HEK293 (cell line): ENCODE data around the gene ITIH1.

Experiments
- CTCF ChIA-PET: fragments of 350-600 bp; formaldehyde crosslinking; extraction: SDS; loops from one replicate; lab custom pipeline; 2021; ENCODE audit warnings: antibody characterized with exemption; lab: Yijun Ruan, JAX
- POLR2A ChIA-PET: fragments of 300-600 bp; formaldehyde crosslinking; extraction: SDS; loops from one replicate; lab custom pipeline; 2020; ENCODE audit warnings: antibody characterized with exemption, inconsistent platforms; lab: Yijun Ruan, JAX
- H3K27ac ChIP-seq: fragments of 200-500 bp; sonication (Bioruptor generic); 2 replicates; pipeline ENCODE4 v1.5.1; 2014; ENCODE audit warnings: low read depth, low read length, control low read depth, inconsistent platforms; ENCODE audit errors: extremely low read depth
- H3K36me3 ChIP-seq, 2 experiments: fragments of 200-500 bp in 1 of 2; sonication (Bioruptor generic) in 1 of 2; 1 replicate in 1 of 2; 2 replicates in 1 of 2; pipeline ENCODE4 v1.5.1; 2014 to 2017; ENCODE audit warnings: inconsistent platforms in 2 of 2, low read length in 2 of 2; ENCODE audit not compliant: control insufficient read depth in 2 of 2, insufficient read depth in 1 of 2
- H3K4me1 ChIP-seq: fragments of 200-500 bp; sonication (Bioruptor generic); 2 replicates; pipeline ENCODE4 v1.5.1; 2014; ENCODE audit warnings: mild to moderate bottlenecking, low read length, inconsistent platforms; ENCODE audit not compliant: control insufficient read depth, insufficient read depth
- H3K4me3 ChIP-seq: 2 replicates; pipeline ENCODE4 v1.5.1; 2011; ENCODE audit warnings: low read depth, mild to moderate bottlenecking, control low read depth, low read length, moderate library complexity
- H3K9me3 ChIP-seq: fragments of 200-500 bp; sonication (Bioruptor generic); 2 replicates; pipeline ENCODE4 v1.5.1; 2014; ENCODE audit warnings: low read depth, low read length, inconsistent platforms; ENCODE audit not compliant: control insufficient read depth, insufficient read depth
- GLI2 ChIP-seq: fragments of 450-650 bp; formaldehyde crosslinking; IDR thresholded peaks from 2 replicates; pipeline ENCODE4; 2017; ENCODE audit warnings: missing biosample characterization, missing genetic modification characterization, low read depth, borderline replicate concordance
- MYNN ChIP-seq: fragments of 450-650 bp; formaldehyde crosslinking; IDR thresholded peaks from 2 replicates; pipeline ENCODE4 v1.5.1; 2016; ENCODE audit warnings: missing biosample characterization, missing genetic modification characterization, borderline replicate concordance
- SCRT1 ChIP-seq: fragments of 450-650 bp; formaldehyde crosslinking; IDR thresholded peaks from 2 replicates; pipeline ENCODE4 v1.5.1; 2016; ENCODE audit warnings: missing biosample characterization, missing genetic modification characterization, borderline replicate concordance
- ZBTB8A ChIP-seq: fragments of 450-650 bp; formaldehyde crosslinking; IDR thresholded peaks from 2 replicates; pipeline ENCODE4 v1.5.1; 2016; ENCODE audit warnings: missing biosample characterization, missing genetic modification characterization
- ZFHX2 ChIP-seq: fragments of 450-650 bp; formaldehyde crosslinking; conservative IDR thresholded peaks from 2 replicates; pipeline ENCODE4 v1.5.1; 2016; ENCODE audit warnings: missing biosample characterization, missing genetic modification characterization
- ZNF202 ChIP-seq: fragments of 450-650 bp; formaldehyde crosslinking; IDR thresholded peaks from 2 replicates; pipeline ENCODE4 v1.5.1; 2016; ENCODE audit warnings: missing biosample characterization, missing genetic modification characterization, borderline replicate concordance
- ZNF223 ChIP-seq: fragments of 450-650 bp; formaldehyde crosslinking; IDR thresholded peaks from 2 replicates; pipeline ENCODE4 v1.5.1; 2016; ENCODE audit warnings: missing biosample characterization, missing genetic modification characterization
- ZNF544 ChIP-seq: fragments of 450-650 bp; formaldehyde crosslinking; IDR thresholded peaks from 2 replicates; pipeline ENCODE4 v1.5.0; 2017; ENCODE audit warnings: missing biosample characterization, missing genetic modification characterization
- ZNF776 ChIP-seq: fragments of 450-650 bp; formaldehyde crosslinking; IDR thresholded peaks from 2 replicates; pipeline ENCODE4 v1.5.0; 2017; ENCODE audit warnings: missing biosample characterization, missing genetic modification characterization, borderline replicate concordance
- ZSCAN23 ChIP-seq: fragments of 450-650 bp; formaldehyde crosslinking; IDR thresholded peaks from 2 replicates; pipeline ENCODE4 v1.5.1; 2016; ENCODE audit warnings: missing biosample characterization, missing genetic modification characterization
- TF ChIP-seq, protein P1 (sequence below): fragments of 450-650 bp; formaldehyde crosslinking; IDR thresholded peaks from 2 replicates; pipeline ENCODE4 v1.5.1; 2016; ENCODE audit warnings: missing biosample characterization, missing genetic modification characterization
- TF ChIP-seq, protein P2 (sequence below): fragments of 450-650 bp; formaldehyde crosslinking; conservative IDR thresholded peaks from 2 replicates; pipeline ENCODE4 v1.5.1; 2016; ENCODE audit warnings: low read depth, missing biosample characterization, missing genetic modification characterization
- TF ChIP-seq, protein P3 (sequence below): fragments of 450-650 bp; IDR thresholded peaks from 2 replicates; pipeline ENCODE4 v1.5.1; 2018; ENCODE audit warnings: missing biosample characterization, mild to moderate bottlenecking, missing genetic modification characterization

The ITIH1 gene

GRCh38 chr3:52800079-52800478 lies 22.7 kb downstream of the ITIH1 start:
- H3K9me3 ChIP-seq = no peaks in the 10 kb centered on the region
- no peaks in the 10 kb centered on the region for H3K4me1 ChIP-seq
- H3K36me3 ChIP-seq = no peaks in the 10 kb centered on the region
- CTCF ChIA-PET = interaction anchor here (0.6 to 2.0 kb wide), 5 partner anchors 11 to 336 kb away, joined by 3 to 9 read pairs (median 4); no protein-coding TSS in a partner anchor
- no peak overlapping the region for H3K27ac ChIP-seq
- POLR2A ChIA-PET = no interaction called here
- no peak for TF ChIP-seq ZBTB8A (tag by site-specific recombination)
- TF ChIP-seq, protein P1, sequence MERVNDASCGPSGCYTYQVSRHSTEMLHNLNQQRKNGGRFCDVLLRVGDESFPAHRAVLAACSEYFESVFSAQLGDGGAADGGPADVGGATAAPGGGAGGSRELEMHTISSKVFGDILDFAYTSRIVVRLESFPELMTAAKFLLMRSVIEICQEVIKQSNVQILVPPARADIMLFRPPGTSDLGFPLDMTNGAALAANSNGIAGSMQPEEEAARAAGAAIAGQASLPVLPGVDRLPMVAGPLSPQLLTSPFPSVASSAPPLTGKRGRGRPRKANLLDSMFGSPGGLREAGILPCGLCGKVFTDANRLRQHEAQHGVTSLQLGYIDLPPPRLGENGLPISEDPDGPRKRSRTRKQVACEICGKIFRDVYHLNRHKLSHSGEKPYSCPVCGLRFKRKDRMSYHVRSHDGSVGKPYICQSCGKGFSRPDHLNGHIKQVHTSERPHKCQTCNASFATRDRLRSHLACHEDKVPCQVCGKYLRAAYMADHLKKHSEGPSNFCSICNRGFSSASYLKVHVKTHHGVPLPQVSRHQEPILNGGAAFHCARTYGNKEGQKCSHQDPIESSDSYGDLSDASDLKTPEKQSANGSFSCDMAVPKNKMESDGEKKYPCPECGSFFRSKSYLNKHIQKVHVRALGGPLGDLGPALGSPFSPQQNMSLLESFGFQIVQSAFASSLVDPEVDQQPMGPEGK (tag by site-specific recombination) = no peak
- no peak for TF ChIP-seq MYNN
- TF ChIP-seq ZFHX2 (tag by site-specific recombination) = no peak
- no peak for TF ChIP-seq ZNF202 (tag by site-specific recombination)
- no peak for TF ChIP-seq ZSCAN23 (tag by site-specific recombination)
- H3K4me3 ChIP-seq = no peak overlapping the region

DNA sequence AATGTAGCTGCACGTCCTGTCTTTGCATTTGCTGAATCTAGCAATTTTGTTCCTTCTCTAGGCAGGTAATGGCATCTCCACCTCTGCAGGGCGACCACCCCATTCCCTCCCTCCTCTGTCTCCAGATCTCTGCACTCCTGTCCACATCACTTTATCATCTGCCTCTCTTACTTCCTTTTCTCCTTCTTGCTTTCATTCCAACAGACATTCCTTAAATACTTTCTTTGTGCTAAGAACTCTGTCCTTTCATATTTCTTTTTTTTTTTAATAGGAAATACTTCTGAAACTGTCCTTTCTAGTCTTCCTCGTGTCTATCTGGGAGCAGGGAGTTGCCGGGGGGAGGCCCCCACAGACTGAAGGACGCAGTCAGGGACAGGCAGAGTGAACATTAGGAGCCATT lies 24.4 kb downstream of the ITIH1 start:
- H3K4me3 ChIP-seq = no peak overlapping the region
- TF ChIP-seq ZNF202 (tag by site-specific recombination) (no peak), ZNF544 (tag by site-specific recombination) (no peak), GLI2 (tag by site-specific recombination) (no peak), ZNF776 (tag by site-specific recombination) (no peak), SCRT1 (tag by site-specific recombination) (no peak), ZNF223 (tag by site-specific recombination) (no peak)
- TF ChIP-seq, protein P2, sequence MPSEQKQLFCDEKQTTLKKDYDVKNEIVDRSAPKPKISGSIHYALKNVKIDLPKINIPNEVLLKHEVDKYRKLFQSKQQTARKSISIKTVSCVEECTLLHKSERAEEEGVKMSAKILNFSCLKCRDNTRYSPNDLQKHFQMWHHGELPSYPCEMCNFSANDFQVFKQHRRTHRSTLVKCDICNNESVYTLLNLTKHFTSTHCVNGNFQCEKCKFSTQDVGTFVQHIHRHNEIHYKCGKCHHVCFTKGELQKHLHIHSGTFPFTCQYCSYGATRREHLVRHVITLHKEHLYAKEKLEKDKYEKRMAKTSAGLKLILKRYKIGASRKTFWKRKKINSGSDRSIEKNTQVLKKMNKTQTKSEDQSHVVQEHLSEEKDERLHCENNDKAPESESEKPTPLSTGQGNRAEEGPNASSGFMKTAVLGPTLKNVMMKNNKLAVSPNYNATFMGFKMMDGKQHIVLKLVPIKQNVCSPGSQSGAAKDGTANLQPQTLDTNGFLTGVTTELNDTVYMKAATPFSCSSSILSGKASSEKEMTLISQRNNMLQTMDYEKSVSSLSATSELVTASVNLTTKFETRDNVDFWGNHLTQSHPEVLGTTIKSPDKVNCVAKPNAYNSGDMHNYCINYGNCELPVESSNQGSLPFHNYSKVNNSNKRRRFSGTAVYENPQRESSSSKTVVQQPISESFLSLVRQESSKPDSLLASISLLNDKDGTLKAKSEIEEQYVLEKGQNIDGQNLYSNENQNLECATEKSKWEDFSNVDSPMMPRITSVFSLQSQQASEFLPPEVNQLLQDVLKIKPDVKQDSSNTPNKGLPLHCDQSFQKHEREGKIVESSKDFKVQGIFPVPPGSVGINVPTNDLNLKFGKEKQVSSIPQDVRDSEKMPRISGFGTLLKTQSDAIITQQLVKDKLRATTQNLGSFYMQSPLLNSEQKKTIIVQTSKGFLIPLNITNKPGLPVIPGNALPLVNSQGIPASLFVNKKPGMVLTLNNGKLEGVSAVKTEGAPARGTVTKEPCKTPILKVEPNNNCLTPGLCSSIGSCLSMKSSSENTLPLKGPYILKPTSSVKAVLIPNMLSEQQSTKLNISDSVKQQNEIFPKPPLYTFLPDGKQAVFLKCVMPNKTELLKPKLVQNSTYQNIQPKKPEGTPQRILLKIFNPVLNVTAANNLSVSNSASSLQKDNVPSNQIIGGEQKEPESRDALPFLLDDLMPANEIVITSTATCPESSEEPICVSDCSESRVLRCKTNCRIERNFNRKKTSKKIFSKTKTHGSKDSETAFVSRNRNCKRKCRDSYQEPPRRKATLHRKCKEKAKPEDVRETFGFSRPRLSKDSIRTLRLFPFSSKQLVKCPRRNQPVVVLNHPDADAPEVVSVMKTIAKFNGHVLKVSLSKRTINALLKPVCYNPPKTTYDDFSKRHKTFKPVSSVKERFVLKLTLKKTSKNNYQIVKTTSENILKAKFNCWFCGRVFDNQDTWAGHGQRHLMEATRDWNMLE = no peak
- TF ChIP-seq, protein P3, sequence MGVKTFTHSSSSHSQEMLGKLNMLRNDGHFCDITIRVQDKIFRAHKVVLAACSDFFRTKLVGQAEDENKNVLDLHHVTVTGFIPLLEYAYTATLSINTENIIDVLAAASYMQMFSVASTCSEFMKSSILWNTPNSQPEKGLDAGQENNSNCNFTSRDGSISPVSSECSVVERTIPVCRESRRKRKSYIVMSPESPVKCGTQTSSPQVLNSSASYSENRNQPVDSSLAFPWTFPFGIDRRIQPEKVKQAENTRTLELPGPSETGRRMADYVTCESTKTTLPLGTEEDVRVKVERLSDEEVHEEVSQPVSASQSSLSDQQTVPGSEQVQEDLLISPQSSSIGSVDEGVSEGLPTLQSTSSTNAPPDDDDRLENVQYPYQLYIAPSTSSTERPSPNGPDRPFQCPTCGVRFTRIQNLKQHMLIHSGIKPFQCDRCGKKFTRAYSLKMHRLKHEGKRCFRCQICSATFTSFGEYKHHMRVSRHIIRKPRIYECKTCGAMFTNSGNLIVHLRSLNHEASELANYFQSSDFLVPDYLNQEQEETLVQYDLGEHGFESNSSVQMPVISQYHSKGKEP (tag by site-specific recombination) = no peak
- H3K9me3 ChIP-seq = no peaks in the 10 kb centered on the region
- POLR2A ChIA-PET = no interaction called here
- H3K4me1 ChIP-seq = no peaks in the 10 kb centered on the region
- CTCF ChIA-PET = interaction anchor here (0.6 to 1.3 kb wide), 3 partner anchors 30 to 389 kb away, joined by 3 read pairs; no protein-coding TSS in a partner anchor
- H3K36me3 ChIP-seq = no peaks in the 10 kb centered on the region
- H3K27ac ChIP-seq = no peak overlapping the region
